H1 (cell line): ENCODE measurements around the gene STX10. TPM values are rescaled to one million over a fixed set of nuclear protein-coding genes. Genes with fewer than 3 reads are reported as not detected.

Experiments used
- CTCF ChIA-PET: fragments of 300-600 bp; sonication (Branson Sonifier 250); formaldehyde crosslinking; loops from one replicate; lab custom pipeline; 2021; ENCODE audit not compliant: partially characterized antibody; lab: Charles Lee
- POLR2A ChIA-PET: fragments of 300-600 bp; sonication (Branson Sonifier 250); formaldehyde crosslinking; loops from one replicate; lab custom pipeline; 2021; ENCODE audit warnings: inconsistent platforms; ENCODE audit not compliant: partially characterized antibody; lab: Charles Lee
- DNase-seq, 2 experiments: peaks; one replicate each; pipeline versions ENCODE4 v3.0.0 to v3.0.0-alpha.2; 2010 to 2022; ENCODE audit warnings: low spot score in 2 of 2, low read depth in 1 of 2, mixed read lengths in 1 of 2
- FAIRE-seq: peaks from 2 replicates; lab custom pipeline; 2011; peaks lifted over from hg19 to GRCh38; lab: Jason Lieb, UNC
- H2AFZ ChIP-seq: 2 replicates; pipeline ENCODE4 v1.8.1; 2012; ENCODE audit warnings: low read length, inconsistent platforms
- H2AK5ac ChIP-seq: 2 replicates; pipeline ENCODE4 v1.6.1; 2013; ENCODE audit warnings: low read depth, low read length
- H2BK120ac ChIP-seq: replicated peaks from 2 replicates; pipeline ENCODE3; 2013; ENCODE audit warnings: low read depth, low read length, inconsistent platforms
- H2BK12ac ChIP-seq: 2 replicates; pipeline ENCODE4 v1.6.1; 2013; ENCODE audit warnings: low read depth, low read length
- H2BK15ac ChIP-seq: 2 replicates; pipeline ENCODE4 v1.6.1; 2013; ENCODE audit warnings: low read length
- H2BK20ac ChIP-seq: 2 replicates; pipeline ENCODE4 v1.6.1; 2013; ENCODE audit warnings: low read length
- H2BK5ac ChIP-seq: 2 replicates; pipeline ENCODE4 v1.6.1; 2013; ENCODE audit warnings: low read depth, low read length
- H3K14ac ChIP-seq: 2 replicates; pipeline ENCODE4 v1.6.1; 2013; ENCODE audit warnings: inconsistent platforms; ENCODE audit not compliant: insufficient read length
- H3K18ac ChIP-seq: 2 replicates; pipeline ENCODE4 v1.6.1; 2013; ENCODE audit warnings: low read length; ENCODE audit errors: extremely low read depth
- H3K23ac ChIP-seq: 2 replicates; pipeline ENCODE4 v1.6.1; 2013; ENCODE audit warnings: inconsistent platforms; ENCODE audit not compliant: insufficient read length
- H3K23me2 ChIP-seq: 2 replicates; pipeline ENCODE4 v1.6.1; 2013; ENCODE audit warnings: low read depth, low read length
- H3K27ac ChIP-seq: 2 replicates; pipeline ENCODE4 v1.6.1; 2011; ENCODE audit warnings: low read depth, low read length, inconsistent platforms
- H3K27me3 ChIP-seq, 4 experiments: replicated peaks in 1 of 4; 1 replicate in 1 of 4; 2 replicates in 3 of 4; pipeline versions ENCODE4 v1.6.1 to v1.8.1; 2011 to 2013; ENCODE audit warnings: low read length in 3 of 4, mild to moderate bottlenecking in 3 of 4, inconsistent platforms in 2 of 4, mixed read lengths in 2 of 4, moderate library complexity in 1 of 4; ENCODE audit not compliant: control insufficient read depth in 3 of 4, insufficient read depth in 3 of 4; ENCODE audit errors: extremely low read depth in 1 of 4
- H3K36me3 ChIP-seq, 4 experiments: 2 replicates each; pipeline versions ENCODE4 v1.6.1 to v1.8.1; 2011 to 2013; ENCODE audit warnings: mild to moderate bottlenecking in 4 of 4, low read length in 3 of 4, moderate library complexity in 2 of 4, control low read depth in 1 of 4, inconsistent platforms in 1 of 4; ENCODE audit not compliant: insufficient read depth in 4 of 4, control insufficient read depth in 2 of 4
- H3K4ac ChIP-seq: replicated peaks from 2 replicates; pipeline ENCODE3; 2013; ENCODE audit warnings: low read length, low read depth, mixed read lengths, inconsistent platforms; ENCODE audit not compliant: insufficient read length
- H3K4me1 ChIP-seq, 4 experiments: replicated peaks in 1 of 4; 1 replicate in 1 of 4; 2 replicates in 3 of 4; pipeline versions ENCODE4 v1.6.1 to v1.8.1; 2011 to 2013; ENCODE audit warnings: low read length in 3 of 4, inconsistent platforms in 2 of 4, mixed read lengths in 1 of 4; ENCODE audit not compliant: insufficient read depth in 4 of 4, control insufficient read depth in 3 of 4
- H3K4me2 ChIP-seq, 2 experiments: 2 replicates each; pipeline versions ENCODE4 v1.6.1 to v1.8.1; 2011 to 2013; ENCODE audit warnings: low read depth in 2 of 2, low read length in 2 of 2, control low read depth in 1 of 2, inconsistent platforms in 1 of 2, mild to moderate bottlenecking in 1 of 2; ENCODE audit not compliant: insufficient read depth in 1 of 2
- H3K4me3 ChIP-seq, 4 experiments: fragments of 200-600, 300-600 bp in 1 of 4; sonication (generic), shearing (Covaris generic), sonication (Bioruptor Twin) in 1 of 4; 2 replicates each; pipeline versions ENCODE4 v1.5.1 to v1.8.1; 2011 to 2016; ENCODE audit warnings: low read length in 4 of 4, low read depth in 3 of 4, control low read depth in 2 of 4, inconsistent platforms in 2 of 4, mild to moderate bottlenecking in 2 of 4, mixed read lengths in 1 of 4, moderate library complexity in 1 of 4; ENCODE audit not compliant: insufficient read depth in 2 of 4; ENCODE audit errors: extremely low read depth in 1 of 4
- H3K56ac ChIP-seq: replicated peaks from 2 replicates; pipeline ENCODE3; 2013; ENCODE audit warnings: low read depth, mild to moderate bottlenecking, mixed read lengths, low read length, inconsistent platforms; ENCODE audit not compliant: insufficient read length
- H3K79me1 ChIP-seq: 2 replicates; pipeline ENCODE4 v1.6.1; 2013; ENCODE audit warnings: low read depth, low read length, control low read depth
- H3K79me2 ChIP-seq, 2 experiments: 2 replicates each; pipeline versions ENCODE4 v1.6.1 to v1.8.1; 2012 to 2013; ENCODE audit warnings: low read length in 2 of 2, mild to moderate bottlenecking in 2 of 2, inconsistent platforms in 1 of 2; ENCODE audit not compliant: insufficient read depth in 2 of 2, control insufficient read depth in 1 of 2
- H3K9ac ChIP-seq, 4 experiments: replicated peaks in 1 of 4; 1 replicate in 1 of 4; 2 replicates in 3 of 4; pipeline versions ENCODE4 v1.6.1 to v1.8.1; 2011 to 2013; ENCODE audit warnings: low read depth in 3 of 4, low read length in 3 of 4, control low read depth in 2 of 4, mild to moderate bottlenecking in 2 of 4, moderate library complexity in 2 of 4, inconsistent platforms in 1 of 4; ENCODE audit errors: extremely low read depth in 1 of 4
- H3K9me3 ChIP-seq, 2 experiments: 2 replicates each; pipeline versions ENCODE4 v1.6.1 to v1.8.1; 2012 to 2013; ENCODE audit warnings: mild to moderate bottlenecking in 2 of 2, moderate library complexity in 2 of 2, control low read depth in 1 of 2, inconsistent platforms in 1 of 2, low read depth in 1 of 2, low read length in 1 of 2, mixed read lengths in 1 of 2; ENCODE audit not compliant: insufficient read depth in 2 of 2
- H4K20me1 ChIP-seq, 2 experiments: replicated peaks in 1 of 2; 2 replicates each; pipeline versions ENCODE3 to v1.8.1; 2011 to 2013; ENCODE audit warnings: inconsistent platforms in 2 of 2, low read length in 2 of 2, mild to moderate bottlenecking in 1 of 2; ENCODE audit not compliant: insufficient read depth in 2 of 2, control insufficient read depth in 1 of 2
- H4K5ac ChIP-seq: 2 replicates; pipeline ENCODE4 v1.6.1; 2013; ENCODE audit warnings: low read length, low read depth, mixed read lengths, inconsistent platforms; ENCODE audit not compliant: insufficient read length
- H4K8ac ChIP-seq: 2 replicates; pipeline ENCODE4 v1.8.0; 2013; ENCODE audit warnings: mild to moderate bottlenecking, moderate library complexity, low read length, inconsistent platforms; ENCODE audit not compliant: insufficient read depth; ENCODE audit errors: extremely low read depth
- H4K91ac ChIP-seq: replicated peaks from 2 replicates; pipeline ENCODE3; 2013; ENCODE audit warnings: low read length, mixed read lengths, inconsistent platforms; ENCODE audit not compliant: insufficient read length
- BRCA1 ChIP-seq: IDR thresholded peaks from 2 replicates; pipeline ENCODE4 v1.6.1; 2012; ENCODE audit warnings: low read depth, low read length, improper control_type of control experiment
- CREB1 ChIP-seq: IDR thresholded peaks from 2 replicates; pipeline ENCODE4 v1.6.1; 2012; ENCODE audit warnings: inconsistent platforms
- NANOG ChIP-seq: IDR thresholded peaks from 2 replicates; pipeline ENCODE4 v1.6.1; 2011; ENCODE audit warnings: low read length, low read depth, mild to moderate bottlenecking, inconsistent platforms; ENCODE audit not compliant: insufficient read depth, poor library complexity, severe bottlenecking
- NRF1 ChIP-seq: IDR thresholded peaks from 2 replicates; pipeline ENCODE4 v1.6.1; 2011; ENCODE audit warnings: mild to moderate bottlenecking, low read depth, low read length, improper control_type of control experiment
- PHF8 ChIP-seq: fragments of 200-600 bp; sonication (generic); conservative IDR thresholded peaks from 2 replicates; pipeline ENCODE4 v1.7.1; 2012; ENCODE audit warnings: low read depth, mild to moderate bottlenecking, inconsistent platforms, low read length, moderate library complexity
- SP4 ChIP-seq: IDR thresholded peaks from 2 replicates; pipeline ENCODE4 v1.6.1; 2012; ENCODE audit warnings: low read length, inconsistent platforms
- TEAD4 ChIP-seq: IDR thresholded peaks from 2 replicates; pipeline ENCODE4 v1.6.1; 2012; ENCODE audit warnings: low read depth, low read length, inconsistent platforms, mixed read lengths
- whole genome bisulfite sequencing, 2 experiments: shearing (Covaris generic) in 1 of 2; methylation state at CpG; one replicate each; pipeline versions ENCODE4 v1.1.6 to v1.1.7; 2013 to 2015; ENCODE audit warnings: low lambda C conversion rate in 2 of 2, mixed read lengths in 2 of 2, inconsistent platforms in 1 of 2, low coverage in 1 of 2, missing lambda C conversion rate in 1 of 2; ENCODE audit not compliant: insufficient replicate concordance in 2 of 2, insufficient coverage in 1 of 2, insufficient read length in 1 of 2; ENCODE audit errors: extremely low coverage in 1 of 2, missing lambda C conversion rate in 1 of 2; 5-methylcytosine and 5-hydroxymethylcytosine counted together
- polyA plus RNA-seq, 7 experiments: library from polyadenylated mRNA; depleted of rRNA in 3 of 7; stranded (reverse) in 5 of 7; unstranded in 2 of 7; fragments of >200 nt in 5 of 7; fragments of 200-250 nt in 2 of 7; gene quantifications; 1 replicate in 5 of 7; 2 replicates in 1 of 7; 4 replicates in 1 of 7; pipeline versions ENCODE4 v1.2.1 to v1.2.3, GENCODE V29; 2011 to 2013; ENCODE audit warnings: missing spikeins in 2 of 7, mixed read lengths in 2 of 7
- total RNA-seq: library from RNA; stranded (reverse); fragmentation: NEBNext Ultra II Directional; extraction: Animal tissue kit (Norgen Biotek cat#: 25700); gene quantifications from 2 replicates; pipeline ENCODE4 v1.2.1, GENCODE V29; 2021

STX10 gene
- total and polyA plus RNA-seq, 2 of the 8 experiments (the other 6 are each of a cell fraction or from before 2014, with no cell fraction given) = 53.0 to 80.1 TPM

DNA sequence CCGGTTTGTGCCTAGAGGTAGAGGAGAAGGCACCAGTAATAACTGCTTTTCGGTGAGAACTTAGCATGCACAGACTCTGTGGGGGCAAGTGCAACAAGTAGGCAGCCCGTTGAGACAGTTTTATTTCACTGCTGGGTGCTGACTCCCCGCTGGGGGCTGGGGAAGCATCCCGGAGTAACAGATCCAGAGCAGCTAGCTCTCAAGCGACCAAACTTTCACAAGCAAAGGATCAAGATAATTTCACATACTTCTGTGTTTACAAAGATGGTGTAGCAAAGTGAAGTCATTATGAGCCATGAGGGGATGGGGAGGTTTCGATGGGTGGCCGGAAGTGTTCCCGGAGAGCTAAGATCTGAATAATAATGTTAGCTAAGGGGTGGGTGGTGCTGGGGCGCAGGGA, 29.4 kb downstream of the STX10 start:
- H3K27me3 ChIP-seq = no peaks in the 10 kb centered on the region
- H4K8ac ChIP-seq = no peak overlapping the region
- peak overlapping the region; percentile 92 for H2BK5ac ChIP-seq
- DNase-seq (no peak), FAIRE-seq (no peak)
- H3K79me1 ChIP-seq = peaks cover 42% of the 10 kb centered on the region
- TF ChIP-seq TEAD4 (no peak), PHF8 (no peak), BRCA1 (no peak), NANOG (peak; percentile 68), SP4 (no peak), CREB1 (no peak), NRF1 (no peak)
- H4K91ac ChIP-seq = no peak overlapping the region
- H3K4me3 ChIP-seq = peak overlapping the region in 3 of 4 experiments; percentile 31 to 100 (median 32); a peak in 5 of 8 replicates
- ChIA-PET CTCF (interaction anchor here (0.9 to 2.8 kb wide), 6 partner anchors 8 to 155 kb away, joined by 3 to 7 read pairs (median 4); no protein-coding TSS in a partner anchor), POLR2A (interaction anchor here (0.6 to 19.5 kb wide), 13 partner anchors 12 to 242 kb away, joined by 3 to 228 read pairs (median 4); partner anchors contain the start of genes IER2, LYL1 and STX10)
- no peak overlapping the region for H2AFZ ChIP-seq
- peaks cover 51 to 53% of the 10 kb centered on the region in 2 experiments for H4K20me1 ChIP-seq
- no peak overlapping the region for H3K23ac ChIP-seq
- H4K5ac ChIP-seq = no peak overlapping the region
- H2BK20ac ChIP-seq = 0 out of 2 replicates have a peak overlapping the region, but pooled peaks have one; percentile 72
- H3K9ac ChIP-seq = peak overlapping the region in 1 of 4 experiments; percentile 34; a peak in 3 of 7 replicates
- peaks cover 53 to 78% of the 10 kb centered on the region in 2 experiments for H3K79me2 ChIP-seq
- H3K14ac ChIP-seq = no peak overlapping the region
- H3K36me3 ChIP-seq = peaks cover 0 to 11% (median 6%) of the 10 kb centered on the region in 4 experiments; a peak in 4 of 8 replicates
- no peak overlapping the region for H3K27ac ChIP-seq
- H2BK120ac ChIP-seq = no peak overlapping the region
- peak overlapping the region; percentile 97 for H2BK12ac ChIP-seq
- peaks cover 7% of the 10 kb centered on the region; the same call in 1 of the 2 replicates for H3K23me2 ChIP-seq
- H3K4ac ChIP-seq = no peak overlapping the region
- peak overlapping the region; percentile 70 to 81 for H3K4me2 ChIP-seq
- H3K56ac ChIP-seq = no peak overlapping the region
- no peak overlapping the region for H2BK15ac ChIP-seq
- WGBS, 2 experiments = 67% methylated on average over 10 of the region's 10 CpGs; no CpG with 5 or more reads in 1 of the 2 experiments
- no peaks in the 10 kb centered on the region for H3K9me3 ChIP-seq
- peak overlapping the region; percentile 28; the same call in 1 of the 2 replicates for H2AK5ac ChIP-seq
- no peak overlapping the region for H3K18ac ChIP-seq
- H3K4me1 ChIP-seq = peaks cover 14 to 36% (median 26%) of the 10 kb centered on the region in 4 experiments
